GM23338 (cell line): ENCODE measurements around the gene HOTAIR. TPM values are rescaled to one million over a fixed set of nuclear protein-coding genes. Genes with fewer than 3 reads are reported as not detected.

Source experiments
- ATAC-seq: fragments of 200-7000 bp; cut with Tn5 transposase; 3 replicates; pipeline ENCODE4 v1.9.1; 2020
- DNase-seq: peaks from one replicate; pipeline ENCODE4 v3.0.0-alpha.2; 2015; ENCODE audit warnings: low spot score
- H2AFZ ChIP-seq: fragments of 200-600 bp; sonication (generic); 2 replicates; pipeline ENCODE4 v1.8.0; 2016; ENCODE audit warnings: antibody characterized with exemption, mild to moderate bottlenecking, moderate library complexity
- H3F3A ChIP-seq: fragments of 200-600 bp; sonication (generic); replicated peaks from 2 replicates; pipeline ENCODE4 v1.8.0; 2017; ENCODE audit warnings: antibody characterized with exemption, mixed run types, low read depth
- H3K27ac ChIP-seq: fragments of 200-600 bp; sonication (generic); 2 replicates; pipeline ENCODE4 v1.6.1; 2016; ENCODE audit warnings: low read depth
- H3K27me3 ChIP-seq: fragments of 200-600 bp; sonication (generic); 2 replicates; pipeline ENCODE4 v1.8.0; 2016; ENCODE audit warnings: mild to moderate bottlenecking, mixed run types, moderate library complexity; ENCODE audit not compliant: insufficient read depth
- H3K36me3 ChIP-seq: fragments of 200-600 bp; sonication (generic); 2 replicates; pipeline ENCODE4 v1.8.0; 2016; ENCODE audit warnings: mild to moderate bottlenecking; ENCODE audit not compliant: insufficient read depth
- H3K4me1 ChIP-seq: fragments of 200-600 bp; sonication (generic); 2 replicates; pipeline ENCODE4 v1.8.0; 2016; ENCODE audit warnings: mild to moderate bottlenecking, moderate library complexity; ENCODE audit not compliant: insufficient read depth
- H3K4me2 ChIP-seq: fragments of 200-600 bp; sonication (generic); 2 replicates; pipeline ENCODE4 v1.7.1; 2017; ENCODE audit warnings: mixed run types
- H3K4me3 ChIP-seq: fragments of 200-600 bp; sonication (generic); 2 replicates; pipeline ENCODE4 v1.6.1; 2016; ENCODE audit warnings: mixed run types
- H3K79me2 ChIP-seq: fragments of 200-600 bp; sonication (generic); replicated peaks from 2 replicates; pipeline ENCODE4 v1.8.0; 2017; ENCODE audit warnings: mild to moderate bottlenecking; ENCODE audit not compliant: insufficient read depth
- H3K9me2 ChIP-seq: fragments of 200-600 bp; sonication (generic); 2 replicates; pipeline ENCODE4 v1.8.0; 2017; ENCODE audit not compliant: insufficient read depth
- H4K20me1 ChIP-seq: fragments of 200-600 bp; sonication (generic); replicated peaks from 2 replicates; pipeline ENCODE4 v1.8.0; 2017; ENCODE audit warnings: mild to moderate bottlenecking; ENCODE audit not compliant: insufficient read depth
- H3K27ac Mint-ChIP-seq: 2 replicates; pipeline ENCODE4 v1.8.0; 2020; ENCODE audit warnings: inconsistent platforms, mild to moderate bottlenecking, moderate library complexity, mixed read lengths
- H3K27me3 Mint-ChIP-seq: 3 replicates; pipeline ENCODE4 v1.8.0; 2022; ENCODE audit warnings: low read depth, mild to moderate bottlenecking, moderate library complexity, mixed read lengths, inconsistent platforms; ENCODE audit not compliant: insufficient read depth, poor library complexity
- H3K36me3 Mint-ChIP-seq: 3 replicates; pipeline ENCODE4 v1.8.0; 2021; ENCODE audit warnings: low read depth, mild to moderate bottlenecking, inconsistent platforms, moderate library complexity, mixed read lengths
- H3K4me1 Mint-ChIP-seq: 3 replicates; pipeline ENCODE4 v1.8.0; 2020; ENCODE audit warnings: mild to moderate bottlenecking, inconsistent platforms, mixed read lengths
- H3K4me3 Mint-ChIP-seq: 3 replicates; pipeline ENCODE4 v1.8.0; 2021; ENCODE audit warnings: moderate library complexity, mild to moderate bottlenecking, inconsistent platforms, mixed read lengths
- H3K9me3 Mint-ChIP-seq: 3 replicates; pipeline ENCODE4 v1.8.0; 2020; ENCODE audit warnings: moderate library complexity, mild to moderate bottlenecking, inconsistent platforms, mixed read lengths
- CREB1 ChIP-seq: fragments of 250-450 bp; sonication (Bioruptor Pico); IDR thresholded peaks from 2 replicates; pipeline ENCODE4 v1.5.0; 2020; ENCODE audit warnings: low read depth, mild to moderate bottlenecking, moderate library complexity
- ETS1 ChIP-seq: IDR thresholded peaks from 2 replicates; pipeline ENCODE4 v1.6.1; 2016; ENCODE audit warnings: antibody characterized with exemption
- EZH2 ChIP-seq: fragments of 200-600 bp; sonication (generic); IDR thresholded peaks from one replicate; pipeline ENCODE4 v1.8.0; 2017; ENCODE audit warnings: antibody characterized with exemption, mild to moderate bottlenecking, low read depth; ENCODE audit not compliant: unreplicated experiment
- EZH2phosphoT487 ChIP-seq: fragments of 200-600 bp; sonication (generic); IDR thresholded peaks from one replicate; pipeline ENCODE4 v1.8.1; 2018; ENCODE audit warnings: antibody characterized with exemption; ENCODE audit not compliant: unreplicated experiment
- NANOG ChIP-seq: IDR thresholded peaks from 2 replicates; pipeline ENCODE4 v1.6.1; 2016; ENCODE audit warnings: antibody characterized with exemption, borderline replicate concordance
- REST ChIP-seq: IDR thresholded peaks from one replicate; pipeline ENCODE4 v1.6.1; 2018; ENCODE audit warnings: antibody characterized with exemption; ENCODE audit not compliant: unreplicated experiment
- ZNF114 ChIP-seq: fragments of 250-450 bp; sonication (Bioruptor Pico); IDR thresholded peaks from 2 replicates; pipeline ENCODE4 v1.5.0; 2020; ENCODE audit warnings: mild to moderate bottlenecking, moderate library complexity
- ZNF462 ChIP-seq: fragments of 250-450 bp; sonication (Bioruptor Pico); IDR thresholded peaks from 2 replicates; pipeline ENCODE4 v1.5.0; 2020; ENCODE audit warnings: mild to moderate bottlenecking, moderate library complexity
- polyA plus RNA-seq: library from polyadenylated mRNA; unstranded; fragments of >200 nt; fragmentation: Nextera tagmentation; extraction: Ambion mirVana; gene quantifications from 2 replicates; pipeline ENCODE4 v1.2.1, GENCODE V29; 2016
- total RNA-seq: library from RNA; depleted of rRNA; stranded (reverse); fragments of >200 nt; shearing (Covaris generic); gene quantifications from 2 replicates; pipeline ENCODE4 v1.2.3, GENCODE V29; 2014

The HOTAIR gene
- total and polyA plus RNA-seq, 2 experiments from 2014 or later: not detected

GRCh38 chr12:53955036-53955775 lies 19.5 kb downstream of the HOTAIR start:
- H3K27ac ChIP-seq: no peak overlapping the region
- peak; percentile 50 for DNase-seq
- H3K4me3 ChIP-seq: peak overlapping the region; percentile 35; the same call in 1 of the 2 replicates
- Mint-ChIP-seq H3K27ac (no peak overlapping the region), H3K27me3 (peaks cover 98% of the 10 kb centered on the region), H3K4me3 (no peak overlapping the region), H3K9me3 (peaks cover 6% of the 10 kb centered on the region), H3K4me1 (peaks cover 27% of the 10 kb centered on the region), H3K36me3 (peaks cover 3% of the 10 kb centered on the region; the same call in 1 of the 3 replicates)
- H4K20me1 ChIP-seq: peaks cover 53% of the 10 kb centered on the region
- no peaks in the 10 kb centered on the region for H3K9me2 ChIP-seq
- no peaks in the 10 kb centered on the region; the same call in 1 of the 2 replicates for H3K36me3 ChIP-seq
- H3K79me2 ChIP-seq: no peaks in the 10 kb centered on the region
- no peak overlapping the region for H2AFZ ChIP-seq
- TF ChIP-seq ETS1: no peak
- TF ChIP-seq EZH2phosphoT487: peak; percentile 98
- TF ChIP-seq EZH2: peak; percentile 97
- peaks cover 100% of the 10 kb centered on the region for H3K27me3 ChIP-seq
- peaks cover 19% of the 10 kb centered on the region for H3K4me1 ChIP-seq
- H3K4me2 ChIP-seq: peak overlapping the region; percentile 43; the same call in 1 of the 2 replicates
- peak; percentile 3; the same call in 2 of the 3 replicates for ATAC-seq
- H3F3A ChIP-seq: peaks cover 58% of the 10 kb centered on the region

GRCh38 chr12:53954694-53955035 lies 20.1 kb downstream of the HOTAIR start, which contains the start of gene HOXC12:
TSS of gene HOXC12 (plus strand) at chr12:53954903. CDS start at chr12:53954930, 27 bp downstream.
- Histone ChIP-seq H3F3A (peaks cover 53% of the 10 kb centered on the region), H3K9me2 (no peaks in the 10 kb centered on the region), H3K4me3 (peak within 1 kb of the TSS; percentile 35; the same call in 1 of the 2 replicates), H4K20me1 (peaks cover 49% of the 10 kb centered on the region), H3K4me2 (peak within 1 kb of the TSS; percentile 43), H3K4me1 (peaks cover 22% of the 10 kb centered on the region), H3K36me3 (no peaks in the 10 kb centered on the region; the same call in 1 of the 2 replicates), H3K27ac (no peak within 1 kb of the TSS), H3K79me2 (no peaks in the 10 kb centered on the region), H2AFZ (no peak within 1 kb of the TSS), H3K27me3 (peaks cover 100% of the 10 kb centered on the region)
- no peak within 1 kb of the TSS for H3K27ac Mint-ChIP-seq
- H3K4me1 Mint-ChIP-seq: peaks cover 27% of the 10 kb centered on the region
- H3K4me3 Mint-ChIP-seq: no peak within 1 kb of the TSS
- H3K27me3 Mint-ChIP-seq: peaks cover 98% of the 10 kb centered on the region
- peaks cover 3% of the 10 kb centered on the region; the same call in 1 of the 3 replicates for H3K36me3 Mint-ChIP-seq
- ATAC-seq: no peak
- peaks cover 6% of the 10 kb centered on the region for H3K9me3 Mint-ChIP-seq
- peak; percentile 42 for DNase-seq
- no peak for TF ChIP-seq ZNF462 (CRISPR knock-in tag)
- TF ChIP-seq REST: no peak
- TF ChIP-seq ZNF114 (CRISPR knock-in tag): no peak
- no peak for TF ChIP-seq CREB1
- TF ChIP-seq ETS1: no peak
- no peak for TF ChIP-seq NANOG
